Measurements from ENCODE around the gene CAPN3.

- TF ChIP-seq EZH2phosphoT487 (IDR thresholded peaks at IDR 0.05; ENCODE audit: insufficient read depth, low read depth) (no peak), EZH2 (IDR thresholded peaks at IDR 0.05; ENCODE audit: insufficient read depth, poor library complexity, severe bottlenecking) (no peak)
These were observed 29.3 kb upstream of the CAPN3 start for GRCh38 chr15:42329992-42330391.

Data from GM23248 (cell line).